Fibroblast of lung (primary cell): Measurements from ENCODE around the gene RCAN1.

ENCODE experiments used
- CTCF ChIP-seq, 2 donors: IDR thresholded peaks in 1 of 2; conservative IDR thresholded peaks in 1 of 2; 1 replicate in 1 of 2; 2 replicates in 1 of 2; pipeline ENCODE4 v1.5.1; 2011 to 2012; ENCODE audit warnings: low read length in 2 of 2, control low read depth in 1 of 2, inconsistent platforms in 1 of 2, low read depth in 1 of 2, mild to moderate bottlenecking in 1 of 2
- EZH2 ChIP-seq: IDR thresholded peaks from 2 replicates; pipeline ENCODE4 v1.5.1; 2012; ENCODE audit warnings: low read length, control low read depth, mild to moderate bottlenecking; ENCODE audit errors: missing control alignments

GRCh38 chr21:34653522-34653921 is 38.6 kb upstream of the RCAN1 start:
- TF ChIP-seq CTCF (conservative IDR thresholded peaks at IDR 0.05 in 1 of 2, IDR thresholded peaks at IDR 0.05 in 1 of 2; ENCODE audit: low read depth in 1 of 2, low read length in 2 of 2): no peak
- TF ChIP-seq EZH2: no peak
